ENCODE measurements around the gene PLIN3.
A peak's percentile ranks its signal among the peaks of the same experiment; 100 is the strongest.
"Not testable (repeated sequence)": the region's sequence is repeated elsewhere in the genome, so short reads cannot be mapped to it uniquely, and the experiment has no call there.

The PLIN3 gene, protein sequence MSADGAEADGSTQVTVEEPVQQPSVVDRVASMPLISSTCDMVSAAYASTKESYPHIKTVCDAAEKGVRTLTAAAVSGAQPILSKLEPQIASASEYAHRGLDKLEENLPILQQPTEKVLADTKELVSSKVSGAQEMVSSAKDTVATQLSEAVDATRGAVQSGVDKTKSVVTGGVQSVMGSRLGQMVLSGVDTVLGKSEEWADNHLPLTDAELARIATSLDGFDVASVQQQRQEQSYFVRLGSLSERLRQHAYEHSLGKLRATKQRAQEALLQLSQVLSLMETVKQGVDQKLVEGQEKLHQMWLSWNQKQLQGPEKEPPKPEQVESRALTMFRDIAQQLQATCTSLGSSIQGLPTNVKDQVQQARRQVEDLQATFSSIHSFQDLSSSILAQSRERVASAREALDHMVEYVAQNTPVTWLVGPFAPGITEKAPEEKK

DNA sequence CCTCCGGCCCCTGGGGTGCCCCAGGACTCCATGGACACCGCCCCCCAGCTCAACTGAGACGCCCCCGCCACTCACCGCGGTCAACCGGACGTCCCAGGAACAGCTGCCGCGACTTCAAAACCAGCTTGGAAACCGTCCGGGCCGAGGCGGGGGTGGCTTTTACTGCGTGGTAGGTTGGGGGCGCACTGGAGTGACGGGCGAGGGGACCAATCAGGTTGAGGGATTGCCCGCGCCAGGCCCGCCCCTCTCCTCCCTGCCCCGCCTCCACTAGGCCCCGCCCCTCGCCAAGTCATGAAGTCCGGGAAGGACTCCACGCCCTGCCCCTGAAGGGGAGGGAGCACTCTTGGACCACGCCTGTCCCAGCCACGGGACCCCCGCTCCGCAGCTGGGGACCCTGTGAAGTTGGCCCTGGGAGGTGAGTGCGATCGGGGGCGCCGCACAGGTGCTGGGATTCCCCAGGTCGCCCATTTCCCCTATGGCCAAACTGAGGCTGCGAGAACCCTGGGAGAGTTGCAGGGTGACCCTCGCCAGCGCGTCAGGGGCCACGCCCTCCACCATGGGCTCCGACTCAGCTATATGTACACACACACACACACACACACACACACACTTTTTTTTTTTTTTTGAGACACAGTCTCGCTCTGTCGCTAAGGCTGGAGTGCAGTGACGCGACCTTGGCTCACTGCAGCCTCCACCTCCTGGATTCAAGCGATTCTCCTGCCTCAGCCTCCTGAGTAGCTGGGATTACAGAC lies at the start of gene PLIN3:
TSS of gene PLIN3 (minus strand) at position 134 of the 752 bp plus-strand sequence. CDS start 6,273 bp downstream, outside the sequence.
- DNase-seq (ENCODE audit: low read depth in 2 of 3, low spot score in 1 of 3), result peak; percentile 92 to 98 (median 92)

DNA sequence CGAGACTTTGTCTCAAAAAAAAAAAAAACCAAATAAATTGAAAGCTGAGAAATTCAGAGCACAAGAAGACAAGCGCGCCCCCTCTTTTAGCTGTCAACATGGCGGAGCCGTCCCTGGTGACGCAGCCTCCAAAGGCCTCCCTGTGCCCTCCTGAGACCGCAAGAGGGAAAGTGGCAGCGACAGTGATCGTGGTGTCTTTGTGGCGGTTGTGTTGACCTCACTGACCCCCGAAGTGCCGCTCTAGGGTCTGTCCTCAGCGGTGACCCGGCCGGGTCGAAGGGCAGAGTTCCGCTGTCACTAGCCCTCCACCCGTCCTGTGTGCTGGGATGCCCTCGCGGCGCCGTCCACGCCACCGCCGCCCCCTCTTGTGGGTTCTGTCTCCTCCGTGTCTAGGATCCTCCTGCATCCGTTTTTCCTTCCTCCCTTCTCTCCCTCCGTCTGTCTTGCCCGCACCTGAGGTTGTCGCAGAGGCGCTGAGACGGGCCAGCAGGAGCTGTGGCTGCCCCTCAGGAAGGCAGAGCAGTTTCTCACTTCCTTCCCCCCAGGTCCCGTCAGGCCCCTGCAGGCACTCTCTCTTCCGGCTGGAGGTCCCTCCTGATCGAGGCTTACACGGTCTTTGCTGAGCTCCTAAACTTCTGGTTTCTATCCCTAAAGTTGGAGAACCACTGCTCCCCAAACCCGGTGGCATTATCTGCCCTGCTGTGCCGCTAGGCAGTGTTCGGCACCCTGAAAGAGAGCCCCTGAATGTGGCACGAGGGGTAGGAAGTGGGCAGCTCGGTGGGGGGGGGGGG lies 49.0 kb upstream of the PLIN3 start:
- no peak for DNase-seq (ENCODE audit: low read depth in 2 of 3, low spot score in 1 of 3)

DNA sequence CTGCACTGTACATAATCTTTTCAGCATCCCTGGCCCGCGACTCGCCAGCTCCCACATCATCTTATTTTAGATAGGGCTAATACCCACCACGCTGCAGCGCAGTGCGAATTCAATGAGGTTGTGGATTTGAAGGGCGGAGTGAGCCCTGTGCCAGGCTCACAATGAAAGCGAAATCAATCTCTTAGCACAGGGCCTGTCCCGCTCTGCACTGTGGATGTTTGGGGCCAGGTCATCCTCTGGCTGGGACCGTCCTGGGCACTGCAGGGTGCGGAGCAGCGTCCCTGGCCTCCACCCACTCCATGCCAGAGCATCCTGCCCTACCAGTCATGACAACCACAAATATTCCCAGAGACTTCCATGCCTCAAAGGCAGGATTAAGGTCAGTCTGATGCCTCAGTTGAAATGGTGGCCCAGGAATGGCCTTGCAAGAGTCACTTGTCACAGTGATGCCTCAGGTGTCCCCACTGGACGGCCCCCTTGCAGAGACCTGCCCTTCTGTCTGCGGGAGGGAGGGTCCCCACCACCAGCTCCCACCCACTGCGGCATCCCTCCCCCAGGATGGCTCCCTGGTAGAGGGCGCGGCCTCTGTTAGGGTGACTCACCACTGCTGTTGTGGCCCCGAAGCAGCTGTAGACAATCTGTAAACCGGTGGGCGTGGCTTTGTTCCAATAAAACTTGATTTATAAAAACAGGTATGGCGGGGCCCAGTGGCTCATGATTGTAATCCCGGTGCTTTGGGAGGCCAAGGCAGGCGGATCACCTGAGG lies 47.5 kb upstream of the PLIN3 start:
- DNase-seq (ENCODE audit: low read depth in 2 of 3, low spot score in 1 of 3), result peak in 2 of 3 donors; percentile 58 to 64

DNA sequence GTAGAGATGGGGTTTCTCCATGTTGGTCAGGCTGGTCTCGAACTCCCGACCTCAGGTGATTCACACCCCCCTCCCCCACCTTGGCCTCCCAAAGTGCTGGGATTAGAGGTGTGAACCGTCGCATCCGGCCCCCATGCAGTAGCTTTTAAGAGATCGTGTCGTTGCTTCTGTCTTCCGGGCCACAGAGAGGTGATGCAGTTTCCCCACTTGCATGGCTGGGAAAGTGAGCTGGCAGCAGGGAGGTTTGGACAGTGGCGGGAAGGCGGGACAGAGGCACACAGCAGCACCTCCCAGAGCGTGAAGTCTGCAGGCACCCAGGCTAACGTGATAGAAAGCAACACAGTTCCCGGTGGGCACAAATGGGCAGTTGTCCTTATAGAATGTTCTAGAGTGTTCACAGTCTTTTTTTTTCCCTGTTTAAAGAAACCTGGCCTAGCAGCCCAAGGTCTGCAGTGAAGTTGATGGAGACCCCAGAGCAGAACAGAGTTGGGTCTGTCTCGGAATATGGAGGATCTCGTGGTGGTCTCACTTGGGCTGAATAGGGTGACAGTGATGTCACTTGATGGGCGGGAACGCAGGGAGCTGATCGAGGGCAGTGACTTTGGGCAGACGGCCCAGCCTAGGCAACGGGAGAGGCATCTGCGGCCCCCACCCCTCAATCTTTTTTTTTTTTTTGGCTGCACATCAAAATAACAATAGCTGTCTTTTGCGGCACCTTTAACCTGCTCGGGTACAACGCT lies 46.7 kb upstream of the PLIN3 start:
- no peak for DNase-seq (ENCODE audit: low read depth in 2 of 3, low spot score in 1 of 3)

DNA sequence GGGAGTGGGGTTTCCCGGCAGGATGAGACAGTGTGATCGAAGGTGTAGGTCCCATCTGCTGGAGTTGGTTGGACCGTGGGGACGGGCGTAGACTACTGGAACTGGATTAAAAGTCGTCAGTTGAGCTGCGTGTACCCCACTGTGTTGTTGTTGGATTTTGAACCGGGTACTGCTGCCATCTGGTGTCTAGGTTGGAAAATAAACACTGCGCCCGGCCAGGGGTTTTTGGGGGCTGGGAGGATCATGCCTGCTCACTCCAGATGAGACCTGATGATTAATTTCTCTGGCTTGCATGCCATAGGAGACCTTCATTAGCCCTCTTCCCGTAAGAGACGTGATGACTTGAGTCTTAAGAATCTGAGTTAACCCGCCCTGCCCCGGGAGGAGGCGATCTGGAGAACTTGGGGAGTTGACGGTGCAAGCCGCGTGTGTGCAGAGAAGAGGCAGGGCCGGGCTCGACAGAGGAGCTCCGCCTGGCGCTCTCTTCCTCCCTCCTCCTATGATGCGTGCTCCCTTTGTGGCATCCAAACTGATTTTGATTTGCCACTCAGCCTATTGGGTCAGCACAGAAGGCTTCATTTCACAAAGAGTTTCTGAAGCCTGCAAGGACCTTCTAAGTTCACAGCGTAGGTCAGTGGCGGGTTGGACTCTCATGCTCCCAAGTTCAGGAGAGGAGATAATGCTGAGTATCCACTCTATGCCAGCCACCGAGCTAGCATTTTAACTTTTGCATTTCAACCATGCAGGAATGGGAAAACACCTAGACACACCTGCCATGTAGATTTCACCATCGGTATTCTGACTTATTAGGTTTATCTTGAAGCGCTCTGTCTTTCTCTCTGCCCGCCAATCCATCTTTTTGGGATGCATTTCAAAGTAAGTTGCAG lies 44.6 kb upstream of the PLIN3 start:
- DNase-seq (ENCODE audit: low read depth in 2 of 3, low spot score in 1 of 3), result peak; percentile 58 to 78 (median 78)

DNA sequence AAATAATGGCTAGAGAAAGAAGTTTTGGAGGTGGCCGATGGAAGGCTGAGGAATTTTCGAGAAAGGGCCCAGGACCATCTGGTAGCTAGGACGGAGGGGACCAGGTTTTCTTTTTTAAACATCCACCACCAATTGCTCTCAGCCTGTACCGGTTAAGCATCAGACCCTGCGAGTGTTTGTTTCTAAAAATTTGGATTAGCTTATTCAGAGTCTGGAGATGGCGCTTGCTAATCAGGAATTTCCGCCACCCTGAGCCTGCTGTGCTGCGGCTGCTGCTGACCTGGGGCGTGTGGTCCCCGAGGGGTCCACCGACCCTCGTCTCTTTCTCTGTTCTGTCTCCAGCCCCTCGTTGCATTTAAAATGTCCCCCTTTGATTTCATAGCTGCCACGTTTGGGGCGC lies 43.8 kb upstream of the PLIN3 start:
- DNase-seq (ENCODE audit: low read depth in 2 of 3, low spot score in 1 of 3), result no peak

DNA sequence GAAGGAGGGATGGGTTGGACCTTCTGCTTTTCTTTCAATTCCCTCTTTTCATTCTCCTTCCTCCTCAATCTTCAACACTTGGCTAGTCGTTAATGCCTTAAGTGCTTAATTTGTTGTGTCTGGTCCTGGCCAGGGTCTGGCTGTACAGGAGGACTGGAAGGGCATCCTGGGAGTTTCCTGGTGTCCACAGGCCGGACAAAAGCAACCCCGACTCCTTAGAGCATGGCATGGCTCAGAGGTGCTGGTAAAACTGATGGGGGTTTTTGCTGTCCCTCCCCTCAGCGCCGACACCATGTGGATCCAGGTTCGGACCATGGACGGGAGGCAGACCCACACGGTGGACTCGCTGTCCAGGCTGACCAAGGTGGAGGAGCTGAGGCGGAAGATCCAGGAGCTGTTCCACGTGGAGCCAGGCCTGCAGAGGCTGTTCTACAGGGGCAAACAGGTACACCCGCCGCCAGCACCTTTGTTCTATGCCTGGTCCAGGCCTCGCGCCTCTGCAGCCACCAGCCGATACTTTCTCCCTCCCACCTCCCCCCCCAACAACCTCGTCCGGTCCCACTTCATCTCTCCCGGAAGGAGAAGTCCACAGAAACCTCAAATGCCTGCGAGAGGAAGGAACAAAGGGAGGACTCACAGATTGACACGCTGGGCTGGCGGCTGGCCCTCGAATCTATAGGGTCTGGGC lies 43.3 kb upstream of the PLIN3 start:
- DNase-seq (ENCODE audit: low read depth in 2 of 3, low spot score in 1 of 3), result no peak

DNA sequence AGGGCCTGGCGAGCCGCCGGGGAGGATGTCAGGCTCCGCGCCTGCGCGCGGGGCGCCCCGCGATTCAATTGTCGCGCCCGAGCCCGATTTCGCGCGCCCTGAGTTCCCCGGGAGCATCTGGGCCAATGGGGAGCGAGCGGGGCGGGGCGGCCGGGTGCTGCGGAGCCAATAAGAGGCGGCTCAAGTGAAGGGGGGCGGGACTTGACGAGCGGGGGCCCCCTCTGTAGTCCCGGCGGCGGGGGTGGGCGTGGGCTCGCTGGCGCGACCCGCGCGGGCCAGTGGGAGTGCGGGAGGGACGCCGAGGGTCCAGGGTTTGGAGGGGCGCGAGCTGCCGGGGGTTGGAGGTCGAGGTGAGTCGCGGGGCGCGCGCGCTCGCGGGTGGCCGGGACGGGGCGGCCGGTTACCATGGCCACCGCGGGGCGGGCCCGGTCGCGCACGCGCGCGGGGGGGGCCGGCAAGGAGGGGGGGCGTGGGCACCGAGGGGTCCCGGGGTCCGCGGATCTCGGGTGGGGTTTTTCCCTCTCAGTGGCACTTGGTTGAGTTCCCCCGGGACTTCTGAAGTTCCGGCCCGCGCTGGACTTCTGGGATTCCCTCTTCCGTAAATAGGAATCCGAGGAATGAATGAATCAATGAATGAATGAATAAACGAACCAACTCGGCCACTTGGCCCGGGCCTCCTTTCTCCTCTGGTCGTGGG lies 42.6 kb upstream of the PLIN3 start:
- DNase-seq (ENCODE audit: low read depth in 2 of 3, low spot score in 1 of 3), result peak; percentile 88 to 97 (median 90)

DNA sequence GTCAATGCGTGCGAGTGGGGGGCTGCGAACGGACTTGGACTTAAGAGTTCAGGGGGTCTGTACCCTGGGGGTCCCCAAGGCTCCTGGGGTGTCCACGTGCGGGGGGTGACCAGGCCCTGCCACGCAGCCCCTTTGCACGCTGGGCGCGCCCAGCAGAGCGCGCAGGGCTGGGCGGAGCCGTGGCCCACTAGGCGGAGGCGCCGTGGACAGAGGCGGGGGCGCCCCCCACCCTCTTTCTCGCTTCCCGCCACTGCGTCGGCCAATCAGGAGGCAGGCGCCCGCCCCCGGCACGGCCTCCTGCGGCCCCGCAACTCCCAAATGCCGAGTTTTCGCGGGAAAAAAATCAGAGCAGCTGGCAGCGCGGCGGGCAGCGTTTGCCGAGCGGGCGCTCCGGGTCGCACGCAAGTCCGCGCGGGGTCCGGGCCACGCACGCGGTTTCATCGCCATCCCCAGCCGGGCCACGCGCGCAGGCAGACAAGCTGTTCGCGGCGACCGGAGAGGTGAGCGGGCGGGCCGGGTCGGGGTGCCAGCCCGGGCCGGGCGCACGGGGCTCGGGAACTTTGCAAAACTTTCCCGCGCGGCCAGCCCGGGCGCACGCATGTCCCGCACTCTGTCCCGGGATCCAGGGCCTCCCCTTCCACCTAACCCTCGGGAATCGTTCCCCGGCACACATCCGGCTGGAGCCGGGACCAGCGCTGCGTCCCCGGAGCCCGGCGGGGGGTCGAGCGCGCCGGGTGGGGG lies 41.9 kb upstream of the PLIN3 start, which contains the start of gene UHRF1:
TSS of gene UHRF1 (plus strand) at position 346 of the 741 bp plus-strand sequence. CDS start 1,385 bp downstream, outside the sequence.
- DNase-seq (ENCODE audit: low read depth in 2 of 3, low spot score in 1 of 3), result peak; percentile 65 to 83 (median 69)

DNA sequence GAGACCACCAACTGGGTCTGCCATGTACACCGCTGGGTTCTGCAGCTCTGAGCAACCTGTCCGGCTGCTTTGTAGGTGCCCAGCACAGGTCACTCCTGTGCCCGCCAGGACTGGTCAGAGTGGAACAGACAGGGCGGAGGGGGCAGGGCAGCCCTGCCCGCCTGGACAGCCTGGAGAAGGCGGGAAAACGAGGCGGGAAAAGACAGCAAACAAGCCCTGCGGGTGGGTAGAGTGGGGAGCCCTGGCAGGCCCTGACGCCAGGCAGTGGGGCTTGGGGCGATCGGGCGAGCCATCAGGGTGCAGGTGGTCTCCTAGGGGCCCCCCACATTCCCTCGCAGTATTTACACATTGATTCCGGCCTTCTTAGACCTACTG lies 41.3 kb upstream of the PLIN3 start:
- DNase-seq (ENCODE audit: low read depth in 2 of 3, low spot score in 1 of 3), result no peak

DNA sequence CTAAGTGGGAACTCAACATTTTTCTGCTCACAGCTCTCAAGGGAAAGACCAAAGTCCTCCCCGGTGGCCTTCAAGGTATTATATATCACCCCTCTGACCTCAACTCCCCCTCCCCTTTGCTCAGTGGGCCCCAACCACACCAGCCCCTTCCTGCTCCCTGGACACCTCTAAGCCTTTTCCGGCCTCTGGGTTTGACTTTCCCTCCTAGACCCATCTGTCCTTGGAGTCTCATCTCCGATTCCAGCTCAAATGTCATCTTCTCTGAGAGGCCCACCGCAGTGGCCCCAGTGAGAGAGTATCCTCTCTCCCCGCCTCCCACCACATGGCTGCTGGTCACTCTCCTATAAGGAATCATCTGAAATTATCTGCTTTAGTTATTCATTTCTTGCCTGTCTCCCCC lies 40.9 kb upstream of the PLIN3 start:
- DNase-seq (ENCODE audit: low read depth in 2 of 3, low spot score in 1 of 3), result no peak

DNA sequence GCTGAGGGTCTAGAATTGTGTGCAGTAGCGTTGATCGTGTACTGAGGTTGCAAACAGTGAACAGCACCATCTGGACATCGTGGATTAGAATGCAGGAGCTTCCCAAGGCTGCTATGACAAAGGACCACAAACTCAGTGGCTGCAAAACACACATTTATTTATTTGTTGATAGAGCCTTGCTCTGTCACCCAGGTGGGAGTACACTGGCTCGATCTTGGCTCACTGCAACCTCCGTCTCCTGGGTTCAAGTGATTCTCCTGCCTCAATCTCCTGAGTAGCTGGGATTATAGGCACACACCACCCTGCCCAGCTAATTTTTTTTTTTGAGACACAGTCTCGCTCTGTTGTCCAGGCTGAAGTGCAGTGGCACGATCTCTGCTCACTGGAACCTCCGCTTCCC lies 39.5 kb upstream of the PLIN3 start:
- DNase-seq (ENCODE audit: low read depth in 2 of 3, low spot score in 1 of 3), result no peak

DNA sequence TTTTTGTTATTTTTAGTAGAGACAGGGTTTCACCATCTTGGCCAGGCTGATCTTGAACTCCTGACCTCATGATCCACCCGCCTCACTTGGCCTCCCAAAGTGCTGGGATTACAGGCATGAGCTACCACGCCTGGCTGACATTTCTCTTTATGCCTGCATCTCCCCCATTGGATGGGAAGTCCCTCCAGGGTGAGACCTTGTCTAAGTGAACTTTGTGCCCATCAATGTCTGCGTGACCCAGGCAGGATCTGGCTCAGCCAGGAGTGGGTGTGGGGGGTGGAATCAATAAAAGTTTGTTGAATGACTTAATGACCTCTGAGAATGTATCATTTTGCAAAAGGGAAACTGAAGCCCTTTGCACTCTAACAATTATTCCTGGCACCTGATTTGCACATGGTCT lies 37.0 kb upstream of the PLIN3 start:
- DNase-seq (ENCODE audit: low read depth in 2 of 3, low spot score in 1 of 3), result no peak

DNA sequence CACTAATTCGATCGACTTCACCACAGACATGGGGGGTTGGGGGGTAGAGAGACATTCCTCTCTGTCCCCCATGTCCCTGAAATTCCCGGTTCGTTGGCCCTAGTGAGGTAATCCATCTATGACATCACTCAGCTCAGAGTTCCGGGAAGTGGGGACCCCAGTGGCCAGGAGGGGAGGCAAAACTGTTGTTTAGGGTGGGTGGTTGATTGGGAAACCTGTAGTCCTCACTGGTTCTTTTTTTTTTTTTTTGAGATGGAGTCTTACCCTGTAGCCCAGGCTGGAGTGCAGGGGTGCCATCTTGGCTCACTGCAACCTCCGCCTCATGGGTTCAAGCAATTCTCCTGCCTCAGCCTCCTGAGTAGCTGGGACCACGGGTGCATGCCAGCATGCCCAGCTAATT lies 35.3 kb upstream of the PLIN3 start, which contains the start of gene ARRDC5:
TSS of gene ARRDC5 (minus strand) at position 101 of the 400 bp plus-strand sequence. CDS start at position 30, 71 bp downstream.
- no peak for DNase-seq (ENCODE audit: low read depth in 2 of 3, low spot score in 1 of 3)

DNA sequence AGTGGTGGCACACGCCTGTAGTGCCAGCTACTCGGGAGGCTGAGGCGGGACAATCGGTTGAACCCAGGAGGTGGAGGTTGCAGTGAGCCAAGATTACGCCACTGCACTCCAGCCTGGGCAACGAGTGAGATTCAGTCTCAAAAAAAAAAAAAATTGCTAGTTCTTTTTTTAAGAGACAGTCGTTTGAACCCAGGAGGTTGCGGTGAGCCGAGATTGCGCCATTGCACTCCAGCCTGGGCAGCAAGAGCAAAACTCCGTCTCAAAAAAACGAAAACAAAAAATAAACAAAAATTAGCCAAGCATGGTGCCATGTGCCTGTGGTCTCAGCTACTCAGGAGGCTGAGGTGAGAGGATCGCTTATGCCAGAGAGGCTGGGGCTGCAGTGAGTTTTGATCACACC lies 33.4 kb upstream of the PLIN3 start:
- not testable (repeated sequence) for DNase-seq (ENCODE audit: low read depth in 2 of 3, low spot score in 1 of 3)

DNA sequence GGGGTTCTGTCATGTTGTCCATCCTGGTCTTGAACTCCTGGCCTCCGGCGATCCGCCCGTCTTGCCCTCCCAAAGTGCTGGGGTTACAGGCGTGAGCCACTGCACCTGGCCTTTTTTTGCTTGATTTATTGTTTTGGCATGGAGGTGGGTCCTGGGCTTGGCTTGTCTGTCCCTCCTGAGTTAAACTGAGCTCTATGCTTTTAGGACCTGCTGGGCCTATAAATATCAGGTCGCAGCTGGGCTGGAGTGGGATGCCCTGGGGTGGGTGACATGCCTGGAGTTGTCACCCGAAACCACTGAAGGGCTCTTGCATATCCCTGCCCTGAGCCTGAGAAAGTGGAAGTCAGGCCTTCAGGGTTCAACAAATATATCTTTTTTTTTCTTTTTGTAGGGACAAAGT lies 29.7 kb upstream of the PLIN3 start:
- no peak for DNase-seq (ENCODE audit: low read depth in 2 of 3, low spot score in 1 of 3)

DNA sequence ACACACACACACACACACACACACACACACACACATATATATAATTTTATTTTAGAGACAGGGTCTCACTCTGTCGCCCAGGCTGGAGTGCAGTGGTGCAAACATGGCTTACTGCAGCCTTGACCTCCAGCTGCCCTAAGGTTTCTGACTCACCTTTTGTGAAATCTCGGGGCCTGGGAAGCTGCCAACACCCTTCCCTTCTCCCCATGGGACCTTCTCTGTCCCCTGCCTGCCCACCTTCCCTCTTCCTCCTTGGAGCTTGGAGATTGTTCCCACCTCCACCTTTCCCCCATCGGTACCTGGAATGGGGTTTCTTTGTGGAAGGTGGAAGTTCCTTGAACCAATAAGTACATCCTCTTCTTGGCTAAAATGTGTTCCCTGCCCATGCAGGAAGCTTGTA lies 28.9 kb upstream of the PLIN3 start:
- no peak for DNase-seq (ENCODE audit: low read depth in 2 of 3, low spot score in 1 of 3)

All from stimulated activated CD4-positive, alpha-beta T cell treated with anti-CD3 and anti-CD28 coated beads, Interleukin-12 subunit alpha, Interleukin-12 subunit beta, amount 100 ng/mL, for 48 hours (primary cell).